HEK293 (cell line): ENCODE data around the gene CNTNAP4.

Source experiments
- ZBTB8A ChIP-seq: fragments of 450-650 bp; formaldehyde crosslinking; IDR thresholded peaks from 2 replicates; pipeline ENCODE4 v1.5.1; 2016; ENCODE audit warnings: missing biosample characterization, missing genetic modification characterization
- TF ChIP-seq, protein P1 (sequence below): fragments of 450-650 bp; formaldehyde crosslinking; IDR thresholded peaks from 2 replicates; pipeline ENCODE4 v1.5.1; 2016; ENCODE audit warnings: missing biosample characterization, missing genetic modification characterization

GRCh38 chr16:76309639-76310335 is 32.6 kb downstream of the CNTNAP4 start:
- TF ChIP-seq, protein P1, sequence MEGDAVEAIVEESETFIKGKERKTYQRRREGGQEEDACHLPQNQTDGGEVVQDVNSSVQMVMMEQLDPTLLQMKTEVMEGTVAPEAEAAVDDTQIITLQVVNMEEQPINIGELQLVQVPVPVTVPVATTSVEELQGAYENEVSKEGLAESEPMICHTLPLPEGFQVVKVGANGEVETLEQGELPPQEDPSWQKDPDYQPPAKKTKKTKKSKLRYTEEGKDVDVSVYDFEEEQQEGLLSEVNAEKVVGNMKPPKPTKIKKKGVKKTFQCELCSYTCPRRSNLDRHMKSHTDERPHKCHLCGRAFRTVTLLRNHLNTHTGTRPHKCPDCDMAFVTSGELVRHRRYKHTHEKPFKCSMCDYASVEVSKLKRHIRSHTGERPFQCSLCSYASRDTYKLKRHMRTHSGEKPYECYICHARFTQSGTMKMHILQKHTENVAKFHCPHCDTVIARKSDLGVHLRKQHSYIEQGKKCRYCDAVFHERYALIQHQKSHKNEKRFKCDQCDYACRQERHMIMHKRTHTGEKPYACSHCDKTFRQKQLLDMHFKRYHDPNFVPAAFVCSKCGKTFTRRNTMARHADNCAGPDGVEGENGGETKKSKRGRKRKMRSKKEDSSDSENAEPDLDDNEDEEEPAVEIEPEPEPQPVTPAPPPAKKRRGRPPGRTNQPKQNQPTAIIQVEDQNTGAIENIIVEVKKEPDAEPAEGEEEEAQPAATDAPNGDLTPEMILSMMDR = no peak
- TF ChIP-seq ZBTB8A (tag by site-specific recombination) = no peak
